ENCODE results near the gene WNT7B. TPM values are rescaled to one million over a fixed set of nuclear protein-coding genes. Genes with fewer than 3 reads are reported as not detected.

The WNT7B gene
- polyA plus RNA-seq, 1 of the 3 experiments (the other 2 are of a cell fraction), result 0.13 TPM

- Histone ChIP-seq H3K4me2 (peak overlapping the region; percentile 94), H3K9me3 (no peaks in the 10 kb centered on the region), H3K27me3 (ENCODE audit: insufficient read depth) (peaks cover 40% of the 10 kb centered on the region), H4K20me1 (ENCODE audit: insufficient read depth) (peaks cover 12% of the 10 kb centered on the region; the same call in 1 of the 2 replicates), H3K27ac (ENCODE audit: low read depth in 2 of 2, low read length in 1 of 2) (no peak overlapping the region), H3K36me3 (replicated peaks in 1 of 2; ENCODE audit: control insufficient read depth in 1 of 2, insufficient read depth in 2 of 2, low read length in 1 of 2) (no peaks in the 10 kb centered on the region), H3K4me3 (ENCODE audit: low read depth in 2 of 2, low read length in 1 of 2) (peak overlapping the region; percentile 45 to 82; a peak in 3 of 4 replicates), H3K79me2 (ENCODE audit: insufficient read depth) (no peaks in the 10 kb centered on the region), H3K9me2 (no peaks in the 10 kb centered on the region), H3F3A (replicated peaks; ENCODE audit: insufficient read depth) (no peaks in the 10 kb centered on the region), H3K4me1 (ENCODE audit: control insufficient read depth in 1 of 2, insufficient read depth in 2 of 2, low read depth in 1 of 2, low read length in 1 of 2) (peaks cover 0 to 4% of the 10 kb centered on the region in 2 experiments; a peak in 1 of 4 replicates), H2AFZ (ENCODE audit: low read depth) (no peak overlapping the region), H3K9ac (no peak overlapping the region)
- WGBS (ENCODE audit: low lambda C conversion rate), result 8% methylated on average over 14 of the region's 26 CpGs
- DNase-seq, result no peak
- CTCF ChIA-PET, result no interaction called here
- TF ChIP-seq YY1 (IDR thresholded peaks at IDR 0.05; ENCODE audit: low read depth), result no peak
- no peak for TF ChIP-seq IRF3 (IDR thresholded peaks at IDR 0.05; ENCODE audit: low read depth, low read length)
- no peak for TF ChIP-seq POLR2AphosphoS5 (IDR thresholded peaks at IDR 0.05; ENCODE audit: low read depth, low read length)
- TF ChIP-seq FOXJ3 (CRISPR knock-in tag; IDR thresholded peaks at IDR 0.05), result no peak
- no peak for TF ChIP-seq TAF1 (IDR thresholded peaks at IDR 0.05; ENCODE audit: borderline replicate concordance, low read depth, low read length)
- no peak for TF ChIP-seq RXRA (IDR thresholded peaks at IDR 0.05; ENCODE audit: borderline replicate concordance, low read depth)
- no peak for TF ChIP-seq NRF1 (IDR thresholded peaks at IDR 0.05; ENCODE audit: low read depth, low read length)
- no peak for TF ChIP-seq GATA2 (CRISPR knock-in tag; IDR thresholded peaks at IDR 0.05)
- no peak for TF ChIP-seq MXI1 (IDR thresholded peaks at IDR 0.05; ENCODE audit: low read depth, low read length)
- TF ChIP-seq RFX5 (IDR thresholded peaks at IDR 0.05; ENCODE audit: low read length), result no peak
- POLR2A ChIA-PET, result no interaction called here
These were observed 1.3 kb upstream of the WNT7B start for GRCh38 chr22:45978275-45978713.

- Histone ChIP-seq H3K9me2 (no peaks in the 10 kb centered on the region), H3K9ac (no peak overlapping the region), H3F3A (replicated peaks; ENCODE audit: insufficient read depth) (no peaks in the 10 kb centered on the region), H3K79me2 (ENCODE audit: insufficient read depth) (no peaks in the 10 kb centered on the region), H2AFZ (ENCODE audit: low read depth) (no peak overlapping the region), H3K4me3 (ENCODE audit: low read depth in 2 of 2, low read length in 1 of 2) (peak overlapping the region in 1 of 2 experiments; percentile 82; a peak in 1 of 4 replicates), H3K4me1 (ENCODE audit: control insufficient read depth in 1 of 2, insufficient read depth in 2 of 2, low read depth in 1 of 2, low read length in 1 of 2) (peaks cover 0 to 4% of the 10 kb centered on the region in 2 experiments; a peak in 1 of 4 replicates), H3K36me3 (replicated peaks in 1 of 2; ENCODE audit: control insufficient read depth in 1 of 2, insufficient read depth in 2 of 2, low read length in 1 of 2) (no peaks in the 10 kb centered on the region), H3K27me3 (ENCODE audit: insufficient read depth) (peaks cover 46% of the 10 kb centered on the region), H3K27ac (ENCODE audit: low read depth in 2 of 2, low read length in 1 of 2) (no peak overlapping the region), H3K9me3 (no peaks in the 10 kb centered on the region), H4K20me1 (ENCODE audit: insufficient read depth) (peaks cover 13% of the 10 kb centered on the region; the same call in 1 of the 2 replicates), H3K4me2 (peak overlapping the region; percentile 94)
- CTCF ChIA-PET, result interaction anchor here (1.1 kb wide), 1 partner anchor 393 kb away, joined by 3 read pairs; no protein-coding TSS in a partner anchor
- peak; percentile 64 for DNase-seq
- POLR2A ChIA-PET, result no interaction called here
- TF ChIP-seq REST (IDR thresholded peaks at IDR 0.05; ENCODE audit: low read depth, low read length) (peak; percentile 61; the same call in 1 of the 2 replicates), GATA2 (CRISPR knock-in tag; IDR thresholded peaks at IDR 0.05) (no peak), EZH2phosphoT487 (IDR thresholded peaks at IDR 0.05; ENCODE audit: borderline replicate concordance, low read depth) (peak; percentile 60; the same call in 1 of the 2 replicates), SIN3A (IDR thresholded peaks at IDR 0.05; ENCODE audit: borderline replicate concordance, low read depth, low read length) (no peak), NFIC (IDR thresholded peaks at IDR 0.05; ENCODE audit: borderline replicate concordance) (no peak)
- WGBS (ENCODE audit: low lambda C conversion rate), result 6% methylated on average over 3 of the region's 29 CpGs
These were observed 751 bp upstream of the WNT7B start for GRCh38 chr22:45977551-45978274.
